ENCODE measurements around the gene MAP3K3.

MAP3K3 gene

GRCh38 chr17:63621229-63621683, 961 bp upstream of the MAP3K3 start:
- DNase-seq (ENCODE audit: low read depth): no peak
- H3K4me3 ChIP-seq (ENCODE audit: low read length): peak overlapping the region; percentile 74
- TF ChIP-seq CTCF (conservative IDR thresholded peaks at IDR 0.05; ENCODE audit: low read depth, low read length): no peak

GRCh38 chr17:63622574-63623390, 565 bp downstream of the MAP3K3 start:
- H3K4me3 ChIP-seq (ENCODE audit: low read length): peak overlapping the region; percentile 74
- no peak for TF ChIP-seq CTCF (conservative IDR thresholded peaks at IDR 0.05; ENCODE audit: low read depth, low read length)
- DNase-seq (ENCODE audit: low read depth): no peak

- H3K4me3 ChIP-seq (ENCODE audit: low read length): peak overlapping the region; percentile 74
- no peak for DNase-seq (ENCODE audit: low read depth)
- no peak for TF ChIP-seq CTCF (conservative IDR thresholded peaks at IDR 0.05; ENCODE audit: low read depth, low read length)
Observed at GRCh38 chr17:63623786-63624530, 1.7 kb downstream of the MAP3K3 start.

GRCh38 chr17:63624531-63624880, 2.3 kb downstream of the MAP3K3 start:
- no peak overlapping the region for H3K4me3 ChIP-seq (ENCODE audit: low read length)
- no peak for TF ChIP-seq CTCF (conservative IDR thresholded peaks at IDR 0.05; ENCODE audit: low read depth, low read length)
- no peak for DNase-seq (ENCODE audit: low read depth)

- H3K4me3 ChIP-seq (ENCODE audit: low read length): no peak overlapping the region
- DNase-seq (ENCODE audit: low read depth): no peak
- no peak for TF ChIP-seq CTCF (conservative IDR thresholded peaks at IDR 0.05; ENCODE audit: low read depth, low read length)
Observed at GRCh38 chr17:63626551-63627180, 4.4 kb downstream of the MAP3K3 start.

- DNase-seq (ENCODE audit: low read depth): no peak
- no peak for TF ChIP-seq CTCF (conservative IDR thresholded peaks at IDR 0.05; ENCODE audit: low read depth, low read length)
- no peak overlapping the region for H3K4me3 ChIP-seq (ENCODE audit: low read length)
Observed at GRCh38 chr17:63629627-63630026, 7.4 kb downstream of the MAP3K3 start.

Measured in retinal pigment epithelial cell (primary cell).